Astrocyte of the cerebellum (primary cell): ENCODE measurements around the gene ATIC.

ENCODE experiments used
- DNase-seq: peaks from one replicate; pipeline ENCODE4 v3.0.0-alpha.2; 2011; ENCODE audit warnings: low read depth
- H3K4me3 ChIP-seq: 2 replicates; pipeline ENCODE4 v1.5.1; 2011; ENCODE audit warnings: mild to moderate bottlenecking, low read depth, low read length, moderate library complexity
- CTCF ChIP-seq: IDR thresholded peaks from 2 replicates; pipeline ENCODE4 v1.5.1; 2012; ENCODE audit warnings: low read length, low read depth, moderate library complexity, mild to moderate bottlenecking; ENCODE audit errors: missing control alignments
- in situ Hi-C: cut with HindIII; loops from 2 replicates; pipeline ENCODE4 v1.10.0; 2017; ENCODE audit warnings: low sequenced_read_pairs

The ATIC gene

GRCh38 chr2:215366440-215367032, 54.7 kb downstream of the ATIC start:
- H3K4me3 ChIP-seq, result no peak overlapping the region
- no peak for DNase-seq
- TF ChIP-seq CTCF, result no peak
- in situ Hi-C loops, result no loop called here

GRCh38 chr2:215367662-215368492, 56.0 kb downstream of the ATIC start:
- TF ChIP-seq CTCF, result no peak

GRCh38 chr2:215368493-215368809, 56.6 kb downstream of the ATIC start:
- no peak for TF ChIP-seq CTCF
- no peak overlapping the region for H3K4me3 ChIP-seq
- in situ Hi-C loops, result no loop called here
- DNase-seq, result no peak

More at GRCh38 chr2:215367662-215368492, 56.0 kb downstream of the ATIC start:
- in situ Hi-C loops, result no loop called here
- no peak overlapping the region for H3K4me3 ChIP-seq
- peak; percentile 26 for DNase-seq

GRCh38 chr2:215369181-215369760, 57.4 kb downstream of the ATIC start:
- TF ChIP-seq CTCF, result no peak
- DNase-seq, result no peak
- in situ Hi-C loops, result no loop called here
- H3K4me3 ChIP-seq, result no peak overlapping the region

GRCh38 chr2:215370112-215370965, 58.5 kb downstream of the ATIC start:
- H3K4me3 ChIP-seq, result no peak overlapping the region
- DNase-seq, result no peak
- no peak for TF ChIP-seq CTCF
- in situ Hi-C loops, result no loop called here
